Neural crest cell (in vitro differentiated cells): ENCODE measurements around the gene FANCG. TPM values are rescaled to one million over a fixed set of nuclear protein-coding genes. Genes with fewer than 3 reads are reported as not detected.

Source experiments
- DNase-seq: peaks from one replicate; pipeline ENCODE4 v3.0.0; 2021; ENCODE audit warnings: low read depth, mixed read lengths, low spot score
- H3K27ac Mint-ChIP-seq: one replicate; pipeline ENCODE4 v1.8.0; 2021; ENCODE audit warnings: mild to moderate bottlenecking, mixed read lengths; ENCODE audit not compliant: unreplicated experiment
- H3K27me3 Mint-ChIP-seq: 2 replicates; pipeline ENCODE4 v1.8.0; 2021; ENCODE audit warnings: low read depth, mild to moderate bottlenecking, mixed read lengths
- H3K36me3 Mint-ChIP-seq: 2 replicates; pipeline ENCODE4 v1.8.0; 2021; ENCODE audit warnings: low read depth, mild to moderate bottlenecking, mixed read lengths
- H3K4me1 Mint-ChIP-seq: 2 replicates; pipeline ENCODE4 v1.8.0; 2021; ENCODE audit warnings: mixed read lengths
- H3K4me3 Mint-ChIP-seq: one replicate; pipeline ENCODE4 v1.8.0; 2021; ENCODE audit warnings: mild to moderate bottlenecking, mixed read lengths
- H3K9me3 Mint-ChIP-seq: 2 replicates; pipeline ENCODE4 v1.8.0; 2021; ENCODE audit warnings: mixed read lengths
- CTCF ChIP-seq: fragments of 200-600 bp; sonication (generic); conservative IDR thresholded peaks from 2 replicates; pipeline ENCODE4 v1.5.0; 2021; ENCODE audit warnings: antibody characterized with exemption, mild to moderate bottlenecking
- total RNA-seq: library from RNA; stranded (reverse); gene quantifications from 2 replicates; pipeline ENCODE4 v1.2.1, GENCODE V29; 2021

Gene FANCG
- total RNA-seq, 1 donor from 2014 or later = 126 TPM

DNA sequence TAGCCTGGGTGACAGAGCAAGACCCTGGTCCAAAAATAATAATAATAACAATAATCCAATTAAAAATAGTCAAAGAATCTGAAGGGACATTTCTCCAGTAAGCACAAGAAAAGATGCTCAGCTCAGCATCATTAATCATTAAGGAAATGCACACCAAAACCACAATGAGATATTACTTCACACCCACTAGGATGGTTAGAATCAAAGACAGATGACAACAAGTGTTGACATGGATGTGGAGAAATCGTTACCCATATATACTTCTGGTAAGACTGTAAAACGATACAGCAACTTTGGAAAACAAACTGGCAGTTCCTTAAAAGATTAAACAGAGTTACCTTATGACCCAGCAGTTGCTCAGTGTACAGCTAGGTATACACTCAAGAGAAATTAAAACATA is 5.3 kb upstream of the FANCG start:
- Mint-ChIP-seq H3K27ac (no peak overlapping the region), H3K36me3 (no peaks in the 10 kb centered on the region), H3K4me1 (peaks cover 3% of the 10 kb centered on the region), H3K27me3 (no peaks in the 10 kb centered on the region), H3K9me3 (no peaks in the 10 kb centered on the region), H3K4me3 (no peak overlapping the region)
- no peak for TF ChIP-seq CTCF
- no peak for DNase-seq

GRCh38 chr9:35079041-35079425 is 709 bp downstream of the FANCG start:
- no peak for DNase-seq
- no peak for TF ChIP-seq CTCF
- H3K27me3 Mint-ChIP-seq = no peaks in the 10 kb centered on the region
- H3K36me3 Mint-ChIP-seq = peaks cover 10% of the 10 kb centered on the region
- H3K9me3 Mint-ChIP-seq = no peaks in the 10 kb centered on the region
- H3K4me1 Mint-ChIP-seq = peaks cover 30% of the 10 kb centered on the region
- peak overlapping the region; percentile 91 for H3K4me3 Mint-ChIP-seq
- peak overlapping the region; percentile 81 for H3K27ac Mint-ChIP-seq

GRCh38 chr9:35078066-35078465 is 1.7 kb downstream of the FANCG start:
- no peak for TF ChIP-seq CTCF
- Mint-ChIP-seq H3K36me3 (peaks cover 13% of the 10 kb centered on the region), H3K27me3 (no peaks in the 10 kb centered on the region), H3K9me3 (no peaks in the 10 kb centered on the region), H3K4me1 (peaks cover 32% of the 10 kb centered on the region), H3K27ac (peak overlapping the region; percentile 11), H3K4me3 (peak overlapping the region; percentile 91)
- no peak for DNase-seq

GRCh38 chr9:35076848-35077247 is 2.9 kb downstream of the FANCG start:
- no peak for DNase-seq
- Mint-ChIP-seq H3K36me3 (peaks cover 18% of the 10 kb centered on the region), H3K4me3 (peak overlapping the region; percentile 91), H3K27ac (no peak overlapping the region), H3K4me1 (peaks cover 38% of the 10 kb centered on the region), H3K27me3 (peaks cover 2% of the 10 kb centered on the region), H3K9me3 (peaks cover 3% of the 10 kb centered on the region)
- TF ChIP-seq CTCF = no peak

- peaks cover 50% of the 10 kb centered on the region for H3K4me1 Mint-ChIP-seq
Measured at GRCh38 chr9:35075358-35075757, 4.4 kb downstream of the FANCG start.

More at GRCh38 chr9:35075358-35075757, 4.4 kb downstream of the FANCG start:
- TF ChIP-seq CTCF = no peak
- DNase-seq = no peak
- peaks cover 2% of the 10 kb centered on the region for H3K27me3 Mint-ChIP-seq
- peaks cover 3% of the 10 kb centered on the region for H3K9me3 Mint-ChIP-seq
- peak overlapping the region; percentile 64 for H3K4me3 Mint-ChIP-seq
- peaks cover 18% of the 10 kb centered on the region for H3K36me3 Mint-ChIP-seq
- no peak overlapping the region for H3K27ac Mint-ChIP-seq
